Right atrium auricular region (tissue), 2 donors: ENCODE results near the gene DDIT4. TPM values are rescaled to one million over a fixed set of nuclear protein-coding genes. Genes with fewer than 3 reads are reported as not detected.

ENCODE experiments used
- DNase-seq: peaks from one replicate; pipeline ENCODE4 v3.0.0-alpha.2; 2019; ENCODE audit warnings: low spot score
- H3K27ac ChIP-seq, 2 donors: fragments of 200-600 bp; sonication (generic); 1 replicate in 1 of 2; 2 replicates in 1 of 2; pipeline ENCODE4 v1.5.1; 2016 to 2019
- H3K27me3 ChIP-seq, 2 donors: fragments of 200-600 bp; sonication (generic); one replicate each; pipeline versions ENCODE4 v1.5.1 to v1.6.0; 2017 to 2019
- H3K36me3 ChIP-seq: fragments of 200-600 bp; sonication (generic); one replicate; pipeline ENCODE4 v1.5.1; 2016
- H3K4me1 ChIP-seq, 2 donors: fragments of 200-600 bp; sonication (generic); one replicate each; pipeline versions ENCODE4 v1.5.1 to v1.6.0; 2017 to 2019
- H3K4me3 ChIP-seq, 2 donors: fragments of 200-600 bp; sonication (generic); 1 replicate in 1 of 2; 2 replicates in 1 of 2; pipeline ENCODE4 v1.5.1; 2017 to 2019; ENCODE audit warnings: mild to moderate bottlenecking in 1 of 2, moderate library complexity in 1 of 2
- H3K9me3 ChIP-seq, 2 donors: fragments of 200-600 bp; sonication (generic); one replicate each; pipeline ENCODE4 v1.5.1; 2019
- total RNA-seq, 2 donors: library from RNA; depleted of rRNA; stranded (reverse); fragments of >200 nt; gene quantifications; one replicate each; pipeline ENCODE4 v1.1.0, GENCODE V29; 2016
- TF ChIP-seq, protein P1 (sequence below), 2 donors: fragments of 200-600 bp; sonication (generic); IDR thresholded peaks; one replicate each; pipeline ENCODE4 v1.5.1; 2019; ENCODE audit warnings: antibody characterized with exemption in 2 of 2

The DDIT4 gene
- total RNA-seq, 2 donors from 2014 or later: 100 to 136 TPM

DNA sequence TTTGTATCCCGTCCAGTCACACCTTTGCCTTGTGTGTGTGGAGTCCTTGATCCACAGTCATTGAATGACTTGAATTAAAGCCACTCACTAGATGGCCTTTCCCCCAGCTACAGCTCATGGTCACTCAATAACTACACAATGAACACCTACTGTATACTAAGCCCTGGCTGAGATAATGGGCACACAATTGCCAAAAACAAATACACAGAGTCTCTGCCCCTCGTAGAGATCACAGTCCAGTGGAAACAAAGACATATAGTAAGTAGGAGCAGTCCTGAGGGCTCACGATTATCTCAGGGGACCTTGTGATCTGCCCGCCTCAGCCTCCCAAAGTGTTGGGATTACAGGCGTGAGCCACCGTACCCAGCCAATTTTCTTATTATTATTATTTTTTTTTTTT is 22.1 kb upstream of the DDIT4 start:
- Histone ChIP-seq H3K4me1 (peaks cover 0 to 95% of the 10 kb centered on the region in 2 donors), H3K27me3 (no peaks in the 10 kb centered on the region), H3K4me3 (no peak overlapping the region), H3K36me3 (no peaks in the 10 kb centered on the region), H3K9me3 (no peaks in the 10 kb centered on the region), H3K27ac (peak overlapping the region; percentile 91 to 96)
- no peak for DNase-seq
- TF ChIP-seq, protein P1, sequence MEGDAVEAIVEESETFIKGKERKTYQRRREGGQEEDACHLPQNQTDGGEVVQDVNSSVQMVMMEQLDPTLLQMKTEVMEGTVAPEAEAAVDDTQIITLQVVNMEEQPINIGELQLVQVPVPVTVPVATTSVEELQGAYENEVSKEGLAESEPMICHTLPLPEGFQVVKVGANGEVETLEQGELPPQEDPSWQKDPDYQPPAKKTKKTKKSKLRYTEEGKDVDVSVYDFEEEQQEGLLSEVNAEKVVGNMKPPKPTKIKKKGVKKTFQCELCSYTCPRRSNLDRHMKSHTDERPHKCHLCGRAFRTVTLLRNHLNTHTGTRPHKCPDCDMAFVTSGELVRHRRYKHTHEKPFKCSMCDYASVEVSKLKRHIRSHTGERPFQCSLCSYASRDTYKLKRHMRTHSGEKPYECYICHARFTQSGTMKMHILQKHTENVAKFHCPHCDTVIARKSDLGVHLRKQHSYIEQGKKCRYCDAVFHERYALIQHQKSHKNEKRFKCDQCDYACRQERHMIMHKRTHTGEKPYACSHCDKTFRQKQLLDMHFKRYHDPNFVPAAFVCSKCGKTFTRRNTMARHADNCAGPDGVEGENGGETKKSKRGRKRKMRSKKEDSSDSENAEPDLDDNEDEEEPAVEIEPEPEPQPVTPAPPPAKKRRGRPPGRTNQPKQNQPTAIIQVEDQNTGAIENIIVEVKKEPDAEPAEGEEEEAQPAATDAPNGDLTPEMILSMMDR (IDR thresholded peaks at IDR 0.05): no peak

DNA sequence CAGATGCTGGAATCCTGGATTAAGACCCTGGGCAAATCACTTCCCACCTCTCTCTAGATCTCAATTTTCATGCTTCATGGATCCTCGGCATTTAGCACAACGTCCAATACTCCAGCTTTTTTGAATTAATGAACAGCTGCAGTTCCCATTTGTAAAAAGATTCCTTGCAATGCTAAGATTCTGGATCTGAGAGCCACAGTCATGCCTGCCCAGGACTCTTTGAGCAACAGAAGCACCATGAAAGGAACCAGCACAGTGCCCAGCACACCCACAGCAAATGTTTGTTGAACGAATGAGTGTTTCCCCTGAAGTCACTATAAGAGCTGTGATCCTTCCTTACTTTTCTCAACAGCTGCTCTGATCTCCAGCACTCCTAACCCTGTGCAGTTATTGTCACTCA is 20.8 kb upstream of the DDIT4 start:
- Histone ChIP-seq H3K27ac (peak overlapping the region; percentile 91 to 96), H3K36me3 (no peaks in the 10 kb centered on the region), H3K4me3 (no peak overlapping the region), H3K27me3 (no peaks in the 10 kb centered on the region), H3K4me1 (peaks cover 0 to 91% of the 10 kb centered on the region in 2 donors), H3K9me3 (no peaks in the 10 kb centered on the region)
- TF ChIP-seq, protein P1 (IDR thresholded peaks at IDR 0.05): no peak
- no peak for DNase-seq

DNA sequence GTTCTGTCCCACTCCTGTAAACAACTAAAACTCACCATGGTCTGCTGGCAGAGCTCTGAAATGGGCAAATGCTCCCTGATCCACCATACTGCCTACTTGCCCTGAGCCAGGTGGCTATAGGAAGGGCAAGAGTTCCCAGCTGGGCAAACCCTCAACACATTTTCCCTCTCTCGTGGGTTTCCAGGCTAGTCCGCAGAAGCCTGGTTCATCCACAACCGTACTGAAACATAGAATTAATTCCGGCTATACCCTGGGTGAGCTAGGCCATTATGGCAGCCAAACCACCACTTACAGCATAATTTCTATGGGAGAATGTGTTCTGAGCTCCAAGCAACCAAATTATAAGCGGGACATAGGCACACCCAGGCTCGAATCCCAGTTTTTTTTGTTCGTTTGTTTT is 20.1 kb upstream of the DDIT4 start:
- no peak for DNase-seq
- TF ChIP-seq, protein P1 (IDR thresholded peaks at IDR 0.05): no peak
- no peaks in the 10 kb centered on the region for H3K9me3 ChIP-seq
- peak overlapping the region; percentile 91 to 96 for H3K27ac ChIP-seq
- no peak overlapping the region for H3K4me3 ChIP-seq
- no peaks in the 10 kb centered on the region for H3K36me3 ChIP-seq
- H3K4me1 ChIP-seq: peaks cover 0 to 89% of the 10 kb centered on the region in 2 donors
- H3K27me3 ChIP-seq: no peaks in the 10 kb centered on the region

DNA sequence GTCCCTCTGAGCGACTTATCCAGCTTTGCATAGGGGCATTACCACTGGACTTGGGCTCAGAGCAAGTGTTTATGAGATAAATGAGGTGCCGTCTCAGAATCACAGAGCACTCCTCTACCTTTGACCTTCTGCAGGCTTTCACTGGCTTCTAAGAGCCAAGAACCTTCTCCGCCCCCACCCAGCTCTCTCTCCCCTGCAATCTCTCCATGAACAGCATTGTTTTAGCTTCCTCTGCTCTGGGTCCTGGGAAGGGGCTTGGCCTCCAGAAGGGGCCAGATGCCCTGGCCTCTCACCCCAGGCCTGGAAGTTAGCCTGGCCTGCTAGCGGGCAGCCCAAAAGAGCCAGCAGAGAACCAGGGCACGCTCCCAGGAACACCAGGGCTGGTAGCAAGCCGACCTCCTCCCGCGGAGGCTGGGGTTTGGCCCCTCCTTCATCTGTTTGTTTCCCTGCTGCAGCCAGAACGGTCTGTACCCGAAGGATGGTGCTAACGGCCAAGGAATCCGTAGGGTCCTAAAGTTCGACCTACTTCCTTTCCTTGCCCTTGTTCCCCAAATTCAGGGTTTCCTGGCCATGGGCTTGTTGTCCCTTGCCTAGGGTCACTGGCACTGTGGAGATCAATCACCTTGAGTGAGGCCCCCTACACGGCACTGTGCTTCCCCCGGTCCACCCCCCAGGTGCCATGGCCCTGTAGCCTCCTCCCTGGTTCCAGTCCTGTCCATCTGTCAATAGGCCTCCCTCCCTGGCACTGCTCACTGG is 18.7 kb upstream of the DDIT4 start:
- Histone ChIP-seq H3K27ac (peak overlapping the region; percentile 91 to 96), H3K9me3 (no peaks in the 10 kb centered on the region), H3K27me3 (no peaks in the 10 kb centered on the region), H3K36me3 (no peaks in the 10 kb centered on the region), H3K4me1 (peaks cover 5 to 89% of the 10 kb centered on the region in 2 donors), H3K4me3 (no peak overlapping the region)
- TF ChIP-seq, protein P1 (IDR thresholded peaks at IDR 0.05): no peak
- peak; percentile 96 for DNase-seq

DNA sequence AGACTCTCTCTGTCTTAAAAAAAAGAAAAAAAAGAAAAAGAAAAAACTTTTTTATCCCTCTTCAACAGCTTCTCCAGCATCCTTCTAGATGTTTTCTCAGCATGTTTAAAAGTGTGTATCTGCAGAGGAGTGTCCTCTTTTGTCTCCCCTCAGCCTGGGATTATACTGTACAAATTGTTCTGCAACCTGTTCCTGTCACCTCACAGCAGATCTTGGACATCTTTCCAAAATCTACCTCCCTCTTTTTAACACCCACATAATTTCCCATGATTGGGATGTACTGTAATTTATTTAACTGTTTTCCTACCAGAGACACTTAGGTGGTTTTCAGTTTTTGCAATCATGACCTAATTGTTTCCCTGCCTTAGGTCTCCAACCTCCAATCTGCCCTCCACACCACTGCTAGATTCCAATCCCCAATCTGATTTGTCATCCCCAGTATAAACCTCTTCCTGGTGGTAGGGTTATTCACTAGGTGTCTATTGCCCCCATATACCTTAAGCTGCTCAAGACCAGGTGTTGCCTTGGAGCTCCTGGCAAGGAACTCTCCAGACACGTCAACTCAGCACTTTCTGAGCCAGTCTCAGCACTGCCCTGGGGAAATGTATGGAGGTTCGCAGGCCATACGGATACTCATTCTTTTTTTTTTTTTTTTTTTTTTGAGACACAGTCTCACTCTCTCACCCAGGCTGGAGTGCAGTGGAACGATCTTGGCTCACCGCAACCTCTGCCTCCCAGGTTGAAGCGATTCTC is 17.6 kb upstream of the DDIT4 start:
- no peaks in the 10 kb centered on the region for H3K27me3 ChIP-seq
- TF ChIP-seq, protein P1 (IDR thresholded peaks at IDR 0.05): no peak
- H3K36me3 ChIP-seq: no peaks in the 10 kb centered on the region
- no peaks in the 10 kb centered on the region for H3K9me3 ChIP-seq
- no peak overlapping the region for H3K4me3 ChIP-seq
- no peak for DNase-seq
- H3K27ac ChIP-seq: peak overlapping the region; percentile 91 to 96
- peaks cover 5 to 89% of the 10 kb centered on the region in 2 donors for H3K4me1 ChIP-seq
